SK-N-SH (cell line): ENCODE data around the gene OSBPL2. TPM values are rescaled to one million over a fixed set of nuclear protein-coding genes. Genes with fewer than 3 reads are reported as not detected.

Experiments
- CTCF ChIA-PET: fragments of 300-600, 350-600 bp; formaldehyde crosslinking; extraction: SDS; loops from one replicate; lab custom pipeline; 2021; lab: Yijun Ruan, JAX
- POLR2A ChIA-PET: fragments of 350-600 bp; sonication (Branson Sonifier 250); formaldehyde crosslinking; extraction: SDS; loops from one replicate; lab custom pipeline; 2020; ENCODE audit warnings: antibody characterized with exemption, inconsistent platforms; lab: Yijun Ruan, JAX
- DNase-seq: peaks from one replicate; pipeline ENCODE4 v3.0.0; 2012
- H2AFZ ChIP-seq: fragments of 200-600 bp; sonication (generic); 2 replicates; pipeline ENCODE4 v1.8.1; 2016; ENCODE audit warnings: antibody characterized with exemption, mild to moderate bottlenecking, low read depth
- H3F3A ChIP-seq: fragments of 200-600 bp; sonication (generic); replicated peaks from 2 replicates; pipeline ENCODE3; 2016; ENCODE audit warnings: antibody characterized with exemption, mild to moderate bottlenecking; ENCODE audit not compliant: insufficient read depth
- H3K27ac ChIP-seq, 2 experiments: fragments of 200-500 bp in 1 of 2; fragments of 200-600 bp in 1 of 2; sonication (Bioruptor generic) in 1 of 2; sonication (generic), shearing (Covaris generic) in 1 of 2; 2 replicates each; pipeline versions ENCODE4 v1.5.1 to v1.6.1; 2014 to 2016; ENCODE audit warnings: low read depth in 2 of 2, inconsistent platforms in 1 of 2, low read length in 1 of 2, mild to moderate bottlenecking in 1 of 2, mixed read lengths in 1 of 2
- H3K27me3 ChIP-seq: fragments of 200-600 bp; sonication (generic), shearing (Covaris generic); 2 replicates; pipeline ENCODE4 v1.6.1; 2016; ENCODE audit warnings: mixed run types; ENCODE audit not compliant: insufficient read depth
- H3K36me3 ChIP-seq, 2 experiments: fragments of 200-500 bp in 1 of 2; fragments of 200-600 bp in 1 of 2; sonication (Bioruptor generic) in 1 of 2; sonication (generic) in 1 of 2; replicated peaks in 1 of 2; 2 replicates each; pipeline versions ENCODE3 to v1.5.1; 2014 to 2016; ENCODE audit warnings: low read length in 1 of 2, mild to moderate bottlenecking in 1 of 2; ENCODE audit not compliant: insufficient read depth in 2 of 2, control insufficient read depth in 1 of 2
- H3K4me1 ChIP-seq, 2 experiments: fragments of 200-500 bp in 1 of 2; fragments of 200-600 bp in 1 of 2; sonication (Bioruptor generic) in 1 of 2; sonication (generic), shearing (Covaris generic) in 1 of 2; 2 replicates each; pipeline versions ENCODE4 v1.5.1 to v1.6.1; 2014 to 2016; ENCODE audit warnings: low read depth in 1 of 2, low read length in 1 of 2, mixed run types in 1 of 2; ENCODE audit not compliant: insufficient read depth in 2 of 2, control insufficient read depth in 1 of 2
- H3K4me2 ChIP-seq: fragments of 200-600 bp; sonication (generic), shearing (Covaris generic); 2 replicates; pipeline ENCODE4 v1.6.1; 2017; ENCODE audit warnings: mixed run types
- H3K4me3 ChIP-seq, 2 experiments: fragments of 200-500 bp in 1 of 2; fragments of 200-600 bp in 1 of 2; sonication (Bioruptor generic) in 1 of 2; sonication (generic), shearing (Covaris generic) in 1 of 2; 2 replicates each; pipeline versions ENCODE4 v1.5.1 to v1.8.1; 2014 to 2016; ENCODE audit warnings: low read depth in 2 of 2, inconsistent platforms in 1 of 2, low read length in 1 of 2, mild to moderate bottlenecking in 1 of 2, mixed read lengths in 1 of 2, moderate library complexity in 1 of 2
- H3K79me2 ChIP-seq: fragments of 200-600 bp; sonication (generic); 2 replicates; pipeline ENCODE4 v1.8.1; 2017; ENCODE audit warnings: mild to moderate bottlenecking; ENCODE audit not compliant: insufficient read depth
- H3K9ac ChIP-seq: fragments of 200-600 bp; sonication (generic); 2 replicates; pipeline ENCODE4 v1.6.1; 2017; ENCODE audit warnings: mixed run types
- H3K9me2 ChIP-seq: fragments of 200-600 bp; sonication (generic); 2 replicates; pipeline ENCODE4 v1.6.1; 2017; ENCODE audit warnings: mixed run types
- H3K9me3 ChIP-seq: fragments of 200-600 bp; sonication (generic); 2 replicates; pipeline ENCODE4 v1.6.1; 2017; ENCODE audit warnings: mixed run types, mild to moderate bottlenecking, moderate library complexity
- H4K20me1 ChIP-seq: fragments of 200-600 bp; sonication (generic); 2 replicates; pipeline ENCODE4 v1.6.1; 2017; ENCODE audit warnings: mild to moderate bottlenecking, mixed run types; ENCODE audit not compliant: insufficient read depth
- CHD2 ChIP-seq: fragments of 150-350 bp; IDR thresholded peaks from 2 replicates; pipeline ENCODE4 v1.6.1; 2018; ENCODE audit warnings: low read length; ENCODE audit not compliant: partially characterized antibody
- CTCF ChIP-seq: fragments of 200-600 bp; sonication (generic); IDR thresholded peaks from 2 replicates; pipeline ENCODE4 v1.6.1; 2017; ENCODE audit warnings: antibody characterized with exemption, mild to moderate bottlenecking, moderate library complexity
- EP300 ChIP-seq, 2 experiments: IDR thresholded peaks; 2 replicates each; pipeline versions ENCODE4 v1.4.0 to v1.6.1; 2012; ENCODE audit warnings: borderline replicate concordance in 1 of 2, low read depth in 1 of 2, low read length in 1 of 2
- FOSL2 ChIP-seq: IDR thresholded peaks from 2 replicates; pipeline ENCODE4 v1.4.0; 2012; ENCODE audit warnings: low read depth, mild to moderate bottlenecking, moderate library complexity, borderline replicate concordance
- GABPA ChIP-seq: IDR thresholded peaks from 2 replicates; pipeline ENCODE4 v1.4.0; 2012; ENCODE audit warnings: low read depth, mild to moderate bottlenecking
- IRF3 ChIP-seq: fragments of 150-350 bp; IDR thresholded peaks from 2 replicates; pipeline ENCODE4 v1.6.1; 2016; ENCODE audit warnings: mild to moderate bottlenecking, low read depth, low read length
- NRF1 ChIP-seq: IDR thresholded peaks from 2 replicates; pipeline ENCODE4 v1.6.1; 2012; ENCODE audit warnings: low read depth, mild to moderate bottlenecking, low read length
- PBX3 ChIP-seq: IDR thresholded peaks from 2 replicates; pipeline ENCODE4; 2012
- RCOR1 ChIP-seq: fragments of 150-350 bp; IDR thresholded peaks from 2 replicates; pipeline ENCODE4 v1.6.1; 2017; ENCODE audit warnings: antibody characterized with exemption, low read length
- REST ChIP-seq: IDR thresholded peaks from 2 replicates; pipeline ENCODE4 v1.6.1; 2012; ENCODE audit warnings: mild to moderate bottlenecking, low read depth, low read length, moderate library complexity
- RFX5 ChIP-seq: IDR thresholded peaks from 2 replicates; pipeline ENCODE4 v1.6.1; 2012; ENCODE audit warnings: mild to moderate bottlenecking, improper control_type of control experiment, low read length
- RXRA ChIP-seq: IDR thresholded peaks from 2 replicates; pipeline ENCODE4 v1.4.0; 2012; ENCODE audit warnings: low read depth, mild to moderate bottlenecking, borderline replicate concordance
- SMC3 ChIP-seq: IDR thresholded peaks from 2 replicates; pipeline ENCODE4 v1.6.1; 2012; ENCODE audit warnings: low read depth, low read length, improper control_type of control experiment
- USF2 ChIP-seq: fragments of 150-350 bp; IDR thresholded peaks from 2 replicates; pipeline ENCODE4 v1.6.1; 2017; ENCODE audit warnings: antibody characterized with exemption, low read length, low read depth, borderline replicate concordance
- WGBS: methylation state at CpG from one replicate; pipeline ENCODE4 v1.1.6; 2017; ENCODE audit warnings: low lambda C conversion rate; 5-methylcytosine and 5-hydroxymethylcytosine counted together
- polyA plus RNA-seq, 3 experiments: library from polyadenylated mRNA; depleted of rRNA; stranded (reverse); fragments of >200 nt; gene quantifications; 2 replicates each; pipeline ENCODE4 v1.2.3, GENCODE V29; 2012

The OSBPL2 gene
- polyA plus RNA-seq, 1 of the 3 experiments (the other 2 are of a cell fraction) = 17.7 TPM

GRCh38 chr20:62222972-62223371, 15.3 kb upstream of the OSBPL2 start:
- TF ChIP-seq PBX3 = no peak
- TF ChIP-seq IRF3 = no peak
- no peak for TF ChIP-seq CTCF
- TF ChIP-seq EP300 (IDR thresholded peaks at IDR 0.05; ENCODE audit: borderline replicate concordance in 1 of 2, low read depth in 1 of 2, low read length in 1 of 2) = no peak
- TF ChIP-seq RFX5 = no peak
- TF ChIP-seq NRF1 = no peak

GRCh38 chr20:62223571-62223970, 14.8 kb upstream of the OSBPL2 start:
- H3K27me3 ChIP-seq = peaks cover 40% of the 10 kb centered on the region

More at GRCh38 chr20:62222972-62223371, 15.3 kb upstream of the OSBPL2 start:
- WGBS = 47% methylated on average over 3 of the region's 13 CpGs
- no peaks in the 10 kb centered on the region for H3K9me2 ChIP-seq
- no peak overlapping the region for H3K4me2 ChIP-seq
- H3F3A ChIP-seq = no peaks in the 10 kb centered on the region
- no peaks in the 10 kb centered on the region for H3K36me3 ChIP-seq
- CTCF ChIA-PET = no interaction called here
- H3K79me2 ChIP-seq = no peaks in the 10 kb centered on the region
- no peak for DNase-seq
- H3K4me3 ChIP-seq = no peak overlapping the region
- H3K9ac ChIP-seq = no peak overlapping the region
- no peak overlapping the region for H3K27ac ChIP-seq
- 0 out of 2 replicates have a peak, but pooled peaks cover 8% of the 10 kb centered on the region for H4K20me1 ChIP-seq
- peaks cover 41% of the 10 kb centered on the region for H3K27me3 ChIP-seq
- POLR2A ChIA-PET = no interaction called here
- H3K9me3 ChIP-seq = no peaks in the 10 kb centered on the region
- H2AFZ ChIP-seq = no peak overlapping the region
- H3K4me1 ChIP-seq = peaks cover 0 to 21% of the 10 kb centered on the region in 2 experiments; a peak in 1 of 4 replicates

More at GRCh38 chr20:62223571-62223970, 14.8 kb upstream of the OSBPL2 start:
- Histone ChIP-seq H3K4me1 (peaks cover 0 to 18% of the 10 kb centered on the region in 2 experiments; a peak in 1 of 4 replicates), H3K27ac (no peak overlapping the region), H3K4me2 (no peak overlapping the region), H3F3A (no peaks in the 10 kb centered on the region), H3K9me3 (no peaks in the 10 kb centered on the region), H3K9me2 (no peaks in the 10 kb centered on the region), H3K79me2 (no peaks in the 10 kb centered on the region), H3K36me3 (no peaks in the 10 kb centered on the region), H2AFZ (no peak overlapping the region), H4K20me1 (0 out of 2 replicates have a peak, but pooled peaks cover 8% of the 10 kb centered on the region), H3K9ac (no peak overlapping the region), H3K4me3 (no peak overlapping the region)
- ChIA-PET CTCF (no interaction called here), POLR2A (no interaction called here)
- 60% methylated on average over 5 of the region's 9 CpGs for WGBS
- TF ChIP-seq CHD2 (no peak), FOSL2 (no peak), RXRA (no peak), IRF3 (no peak), RFX5 (no peak), USF2 (no peak), REST (no peak), SMC3 (no peak), GABPA (no peak), RCOR1 (no peak)
- DNase-seq = no peak
